Ishikawa (cell line): ENCODE results near the gene ANKRD11.

Experiments used
- CEBPB ChIP-seq: IDR thresholded peaks from 2 replicates; pipeline ENCODE4 v1.6.1; 2012
- CREB1 ChIP-seq: IDR thresholded peaks from 2 replicates; pipeline ENCODE4 v1.6.1; 2012; ENCODE audit warnings: low read depth
- EGR1 ChIP-seq: IDR thresholded peaks from 2 replicates; pipeline ENCODE4 v1.6.1; 2012
- EP300 ChIP-seq: IDR thresholded peaks from 2 replicates; pipeline ENCODE4 v1.6.1; 2012; ENCODE audit warnings: borderline replicate concordance
- FOXM1 ChIP-seq: IDR thresholded peaks from 2 replicates; pipeline ENCODE4 v1.6.1; 2012; ENCODE audit warnings: low read depth, borderline replicate concordance
- MAX ChIP-seq: IDR thresholded peaks from 2 replicates; pipeline ENCODE4 v1.6.1; 2012
- NFIC ChIP-seq: IDR thresholded peaks from 2 replicates; pipeline ENCODE4 v1.6.1; 2012
- RAD21 ChIP-seq: IDR thresholded peaks from 2 replicates; pipeline ENCODE4 v1.6.1; 2012; ENCODE audit warnings: low read depth
- REST ChIP-seq: IDR thresholded peaks from 2 replicates; pipeline ENCODE4 v1.6.1; 2012; ENCODE audit warnings: low read depth, mild to moderate bottlenecking
- TAF1 ChIP-seq: IDR thresholded peaks from 2 replicates; pipeline ENCODE4 v1.6.1; 2012; ENCODE audit warnings: low read depth, mild to moderate bottlenecking
- USF1 ChIP-seq: IDR thresholded peaks from 2 replicates; pipeline ENCODE4 v1.6.1; 2012
- YY1 ChIP-seq: IDR thresholded peaks from 2 replicates; pipeline ENCODE4 v1.6.1; 2012; ENCODE audit warnings: low read depth

GRCh38 chr16:89370601-89371000, 119.8 kb downstream of the ANKRD11 start:
- TF ChIP-seq CEBPB: no peak
- no peak for TF ChIP-seq MAX
- no peak for TF ChIP-seq RAD21
- TF ChIP-seq REST: no peak
- TF ChIP-seq EP300: no peak
- TF ChIP-seq EGR1: no peak
- TF ChIP-seq CREB1: no peak
- no peak for TF ChIP-seq NFIC
- no peak for TF ChIP-seq USF1
- TF ChIP-seq TAF1: no peak
- TF ChIP-seq FOXM1: no peak
- TF ChIP-seq YY1: no peak
